CD4-positive, alpha-beta T cell treated with Interleukin-12 subunit alpha and Interleukin-12 subunit beta, for 1 hour (primary cell): Measurements from ENCODE around the gene FOXP2.
"Not testable (repeated sequence)": the region's sequence is repeated elsewhere in the genome, so short reads cannot be mapped to it uniquely, and the experiment has no call there.

ENCODE experiments used
- DNase-seq: peaks from one replicate; pipeline ENCODE4 v3.0.0-alpha.2; 2020

FOXP2 gene

DNA sequence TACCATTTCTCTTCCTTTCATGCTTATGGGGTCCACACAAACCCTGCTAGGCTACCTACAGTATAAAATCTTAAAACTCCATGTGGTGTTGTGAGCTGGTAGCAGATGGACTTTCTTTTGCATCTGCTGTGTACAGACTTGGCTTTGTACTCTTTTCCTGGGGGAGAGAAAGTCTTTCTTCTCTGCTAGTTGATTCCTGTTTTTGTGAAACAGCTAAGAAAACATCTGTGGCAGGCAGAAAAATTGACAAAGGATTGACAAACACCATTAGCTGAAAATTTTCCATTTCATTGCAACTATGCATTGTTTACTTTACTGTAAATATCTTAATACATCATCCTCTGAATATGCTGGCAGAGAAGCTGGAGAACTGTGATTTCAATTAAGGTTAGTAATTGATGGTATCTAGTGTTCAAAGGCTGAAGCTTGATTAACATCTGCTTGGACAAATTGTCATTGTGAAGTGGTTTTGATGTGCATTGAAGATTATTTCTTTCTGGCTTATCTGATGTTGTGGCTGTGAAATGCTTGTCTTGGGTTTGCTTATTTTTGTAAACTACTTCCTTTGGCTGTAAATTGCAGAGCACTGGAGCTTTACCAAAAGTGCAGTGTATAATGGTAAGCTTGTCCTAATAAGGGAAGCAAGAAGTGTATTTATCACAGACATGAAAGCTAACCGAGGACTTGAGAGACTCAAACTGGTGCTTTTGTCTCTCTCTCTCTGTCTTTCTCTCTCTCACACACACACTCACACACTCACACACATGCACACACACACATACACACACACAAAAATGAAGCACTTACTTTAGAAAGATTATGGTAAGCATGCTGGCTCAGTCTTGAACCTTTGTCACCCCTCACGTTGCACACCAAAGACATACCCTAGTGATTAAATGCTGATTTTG lies at the start of gene FOXP2:
Gene FOXP2 (plus strand): TSS at position 660 of the 908 bp plus-strand sequence. CDS start 11,697 bp downstream, outside the sequence.
- no peak for DNase-seq

DNA sequence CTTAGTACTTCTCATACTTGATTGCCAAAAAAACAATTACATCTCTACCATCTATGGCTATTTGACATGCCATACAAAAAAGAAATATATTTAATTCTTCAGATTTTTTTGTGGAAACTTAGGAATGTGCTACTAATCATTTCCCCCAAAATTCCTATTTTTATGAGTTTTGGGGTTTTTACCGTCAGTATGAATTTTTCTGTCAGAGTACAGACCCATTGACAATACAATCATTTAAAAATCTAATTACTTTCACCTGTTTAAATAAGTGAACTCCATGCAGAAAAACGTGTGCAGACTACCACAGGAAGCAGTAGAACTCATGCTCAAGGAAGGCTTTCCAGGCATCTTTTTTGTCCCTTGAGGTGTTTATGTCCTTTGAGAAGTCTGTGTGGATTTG lies 48.8 kb upstream of the FOXP2 start:
- DNase-seq, result no peak

DNA sequence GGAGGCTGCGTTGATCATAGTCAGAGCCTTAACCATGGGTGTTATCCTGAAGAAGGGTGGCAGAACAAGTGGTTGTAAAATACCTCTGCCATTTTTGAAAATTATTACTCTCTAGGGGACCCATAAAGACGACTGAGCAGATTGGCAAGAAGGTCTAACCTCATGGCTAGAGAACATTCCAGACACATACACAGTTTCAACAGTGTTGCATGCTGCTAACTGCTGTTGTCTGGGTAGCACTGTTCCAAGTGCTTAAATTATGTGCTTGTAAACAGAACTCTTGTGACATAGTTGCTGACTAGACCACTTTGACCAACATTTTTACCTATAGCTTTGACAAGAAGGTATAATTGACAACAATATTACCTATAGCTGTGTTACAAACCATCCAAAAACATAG lies 46.1 kb upstream of the FOXP2 start:
- DNase-seq, result no peak

DNA sequence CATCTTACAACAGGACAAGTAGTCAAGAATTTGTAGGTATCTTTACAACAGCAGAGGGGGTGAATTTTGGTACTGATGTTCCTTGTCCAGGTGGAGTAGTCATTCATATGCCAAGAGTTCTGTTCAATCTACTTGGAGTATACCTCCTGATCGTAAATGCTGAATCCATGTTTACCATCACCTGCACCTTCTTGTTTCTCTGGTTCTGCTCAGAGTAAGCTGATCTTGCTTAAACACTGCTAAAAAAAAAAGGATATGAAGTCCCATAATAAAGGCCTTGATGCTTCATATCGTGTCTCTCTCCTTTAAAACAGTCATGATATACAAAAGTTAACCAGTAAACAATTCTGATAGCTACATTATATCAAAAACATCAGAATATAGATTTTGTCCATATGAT lies 45.3 kb upstream of the FOXP2 start:
- no peak for DNase-seq

DNA sequence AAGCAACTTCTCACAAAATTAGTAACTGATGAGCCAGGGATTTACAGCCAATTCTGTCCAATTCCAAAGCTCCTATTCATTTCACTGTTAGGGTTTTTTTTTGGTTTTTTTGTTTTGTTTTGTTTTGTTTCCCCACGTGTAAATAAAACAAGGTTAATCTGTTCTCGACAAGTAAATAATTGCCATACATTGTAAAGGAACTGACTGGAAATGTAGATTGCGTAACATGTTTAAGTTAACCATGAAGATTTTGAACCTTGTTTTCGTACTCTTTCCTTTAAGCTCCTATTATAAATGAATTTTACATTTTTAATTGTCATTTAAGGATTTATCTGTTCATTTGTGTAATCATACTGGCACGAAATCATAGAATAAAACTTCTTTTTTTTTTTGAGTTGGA lies 42.0 kb upstream of the FOXP2 start:
- no peak for DNase-seq

DNA sequence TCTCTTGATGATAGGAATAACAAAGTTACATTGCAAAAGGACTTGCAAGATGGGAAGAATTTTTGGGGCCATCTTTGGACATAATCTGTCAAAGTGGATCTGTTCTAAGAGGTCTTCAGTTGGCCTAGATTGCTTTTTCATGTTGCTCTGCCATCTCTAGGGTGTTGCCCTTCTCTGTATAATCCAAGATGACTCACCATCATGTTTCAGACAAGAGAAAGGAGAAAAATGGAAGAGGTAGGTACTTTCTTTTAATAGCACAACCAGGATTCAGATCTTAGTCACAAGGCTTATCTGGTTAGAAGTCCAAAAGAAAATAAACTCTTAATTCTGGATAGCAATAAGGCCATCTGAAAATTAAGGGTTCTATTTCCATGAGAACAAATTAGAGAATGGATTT lies 38.7 kb upstream of the FOXP2 start:
- no peak for DNase-seq

DNA sequence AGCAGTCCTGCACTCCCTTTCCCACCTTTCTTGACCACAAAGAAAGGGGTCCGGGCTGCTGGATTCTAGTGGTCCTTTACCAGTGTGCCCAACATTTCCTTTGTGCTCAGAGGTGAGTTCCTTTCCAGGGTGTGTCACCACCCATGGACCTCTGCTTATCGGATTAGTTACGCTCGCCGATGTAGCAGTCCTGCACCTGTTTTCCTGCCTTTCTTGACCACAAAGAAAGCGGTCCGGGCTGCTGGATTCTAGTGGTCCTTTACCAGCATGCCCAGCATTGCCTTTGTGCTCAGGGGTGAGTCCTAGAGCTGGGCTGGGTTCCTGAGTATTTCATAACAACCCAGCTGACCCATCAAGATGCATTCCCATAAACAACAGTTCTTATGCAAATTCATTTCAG lies 30.7 kb upstream of the FOXP2 start:
- not testable (repeated sequence) for DNase-seq

DNA sequence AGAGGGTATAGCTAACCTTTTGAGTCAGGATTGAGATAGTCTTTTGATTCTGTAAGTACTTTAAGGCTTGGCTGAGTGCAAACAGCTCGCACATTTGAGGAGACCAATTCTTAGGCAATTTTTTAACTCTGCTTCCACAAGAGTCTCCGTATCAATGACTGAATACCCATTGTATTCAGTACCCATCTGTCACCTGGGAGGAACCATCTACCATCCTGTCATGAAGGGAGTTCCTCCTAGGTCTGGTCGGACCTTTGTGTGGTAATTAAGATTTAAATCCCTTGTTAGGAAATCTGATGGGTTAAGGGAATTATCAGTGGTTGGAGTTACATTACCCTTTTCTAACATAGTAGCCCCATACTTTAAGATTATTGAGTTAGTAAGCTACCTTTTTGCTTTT lies 30.3 kb upstream of the FOXP2 start:
- not testable (repeated sequence) for DNase-seq

DNA sequence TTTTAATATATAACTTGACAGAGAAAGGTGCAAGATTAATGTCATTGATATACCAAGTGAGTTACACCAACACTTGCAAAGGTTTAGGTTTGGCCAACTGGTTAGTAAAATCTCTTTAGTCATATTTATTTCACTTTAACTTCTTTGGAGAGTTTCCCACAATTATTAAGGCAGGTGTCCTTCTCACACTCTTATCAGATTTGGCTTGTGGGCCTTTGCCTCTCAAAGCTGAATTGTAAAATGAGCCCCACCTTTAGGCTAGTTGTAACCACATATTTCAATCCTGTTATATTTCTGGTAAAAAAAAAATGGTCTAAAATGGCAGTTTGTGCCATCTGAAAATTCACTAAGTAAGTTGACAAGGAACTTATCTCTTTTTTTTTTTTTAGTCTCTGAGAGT lies 26.6 kb upstream of the FOXP2 start:
- DNase-seq, result no peak

DNA sequence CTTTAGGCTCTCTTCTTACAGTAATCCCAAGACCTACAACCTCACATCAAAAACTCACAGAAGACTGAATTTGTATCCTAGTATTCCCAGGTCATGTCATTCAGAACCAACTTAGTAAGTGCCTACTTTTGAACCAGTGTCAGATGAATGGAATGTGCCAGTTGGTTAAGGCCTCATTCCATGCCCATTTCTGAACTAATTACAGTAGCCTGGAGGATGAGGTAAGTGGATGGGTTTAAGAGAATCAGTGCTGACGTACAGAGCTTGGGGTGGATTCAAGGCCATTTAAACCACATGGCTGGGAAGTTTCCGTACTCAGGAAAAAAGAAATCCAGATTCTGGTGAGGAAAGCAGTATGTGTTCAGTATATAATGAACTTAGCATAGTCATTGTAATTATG lies 21.9 kb upstream of the FOXP2 start:
- DNase-seq, result no peak

DNA sequence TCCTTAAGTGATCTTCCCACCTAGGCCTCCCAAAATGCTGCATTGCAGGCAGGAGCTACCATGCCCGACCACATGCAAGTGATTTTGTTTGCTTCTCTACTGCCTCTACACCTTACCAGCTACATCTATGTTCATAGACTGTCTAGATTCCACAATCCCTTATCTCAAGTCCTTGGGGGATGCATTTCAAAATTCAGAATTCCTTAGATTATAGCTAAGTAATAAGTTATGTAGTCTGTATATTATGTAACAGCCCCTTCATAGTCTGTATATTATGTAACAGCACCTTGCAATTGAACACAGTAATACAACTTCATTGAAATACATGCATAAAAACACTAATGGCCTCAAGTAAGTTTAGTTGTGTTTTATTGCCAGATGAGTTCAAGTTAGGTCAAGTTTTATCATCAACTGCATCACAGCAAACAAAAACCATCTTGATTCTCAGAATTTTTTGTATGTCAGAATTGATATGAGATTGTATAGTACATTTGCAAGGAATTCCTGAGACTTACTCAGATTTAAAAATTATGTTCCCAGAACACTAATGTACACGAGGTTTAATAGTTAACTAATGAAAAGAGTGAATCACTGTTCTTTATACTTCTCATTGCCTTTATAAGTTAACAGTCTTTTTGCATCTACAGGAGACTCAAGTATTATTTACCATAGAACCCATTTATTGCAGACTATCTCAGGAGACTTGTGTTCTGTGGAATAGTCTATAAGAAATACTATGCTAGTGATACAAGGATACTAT lies 11.6 kb upstream of the FOXP2 start:
- no peak for DNase-seq

DNA sequence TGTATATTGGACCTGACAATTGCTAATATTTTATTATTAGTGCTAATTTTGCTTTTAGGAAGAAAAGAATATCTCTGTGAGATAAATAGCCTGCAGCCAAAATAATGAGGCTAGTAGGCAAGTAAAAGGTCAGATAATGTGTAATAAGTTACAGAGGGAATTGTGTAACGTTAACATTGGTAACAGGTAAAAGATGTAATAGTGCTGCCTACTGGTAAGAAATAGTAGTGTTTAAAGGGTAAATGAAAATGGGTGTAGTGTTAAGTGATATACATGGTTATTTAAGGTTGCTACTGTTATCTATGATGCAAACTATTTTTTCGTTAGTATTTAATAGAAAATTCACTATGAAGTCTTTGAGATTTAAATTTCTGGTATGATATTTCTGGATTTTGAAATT lies 9.2 kb upstream of the FOXP2 start:
- DNase-seq, result no peak

DNA sequence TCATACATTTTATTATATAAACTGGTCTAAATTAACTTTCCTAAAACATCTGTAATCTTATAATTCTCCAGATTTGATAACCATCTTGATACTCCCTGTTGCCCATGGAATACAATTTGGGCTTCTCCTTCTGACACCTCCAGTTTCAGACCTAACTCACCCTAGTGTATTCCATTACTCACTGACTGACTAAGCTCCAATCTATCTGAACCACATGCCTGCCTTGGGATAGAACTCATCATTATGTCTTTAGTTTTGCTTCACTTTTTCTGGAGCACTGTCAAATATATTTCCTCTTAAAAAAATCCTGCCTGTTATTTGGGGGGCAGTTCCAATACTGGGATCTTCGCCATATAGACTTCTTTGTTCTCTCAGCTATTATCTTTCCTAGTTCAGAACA lies 4.9 kb upstream of the FOXP2 start:
- DNase-seq, result no peak

DNA sequence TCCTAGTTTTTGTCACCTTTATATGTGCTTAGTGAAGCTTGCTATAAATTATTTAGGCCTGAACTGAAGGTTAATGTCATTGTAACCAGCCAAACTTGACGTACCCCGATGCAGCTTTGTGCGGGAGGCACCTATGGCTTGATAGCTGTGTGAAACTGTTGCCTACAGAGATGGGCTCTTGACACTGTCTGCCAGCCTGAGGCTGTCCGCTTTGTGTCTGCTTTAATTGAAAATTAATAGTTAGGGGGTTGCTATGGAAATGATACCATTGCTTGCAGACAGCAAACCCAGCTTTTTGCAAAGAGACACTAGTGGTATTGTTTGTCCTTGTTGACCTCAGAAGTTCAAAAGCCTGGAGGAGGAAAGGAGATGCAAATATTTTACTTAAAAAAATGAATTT lies 2.1 kb upstream of the FOXP2 start:
- DNase-seq, result no peak

DNA sequence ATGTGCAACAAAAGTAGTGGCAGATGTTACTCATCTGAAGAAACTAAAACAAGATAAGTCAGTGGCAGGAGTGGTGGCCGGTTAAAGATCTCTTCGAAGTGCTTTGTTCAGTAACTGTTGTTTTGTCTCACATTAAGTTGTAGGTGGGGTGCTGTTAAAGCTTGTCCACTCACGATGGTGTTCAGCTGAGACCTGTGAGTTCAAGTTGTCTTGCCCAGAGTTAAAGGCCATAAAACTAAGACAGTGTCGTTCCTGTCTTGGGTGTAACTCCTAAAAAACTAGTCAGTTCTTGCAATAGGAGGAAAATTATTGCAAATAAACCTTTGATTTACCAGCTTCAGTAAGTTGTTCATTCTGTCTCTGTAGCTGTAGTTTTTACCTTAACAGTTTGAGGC lies 857 bp upstream of the FOXP2 start:
- DNase-seq, result no peak

DNA sequence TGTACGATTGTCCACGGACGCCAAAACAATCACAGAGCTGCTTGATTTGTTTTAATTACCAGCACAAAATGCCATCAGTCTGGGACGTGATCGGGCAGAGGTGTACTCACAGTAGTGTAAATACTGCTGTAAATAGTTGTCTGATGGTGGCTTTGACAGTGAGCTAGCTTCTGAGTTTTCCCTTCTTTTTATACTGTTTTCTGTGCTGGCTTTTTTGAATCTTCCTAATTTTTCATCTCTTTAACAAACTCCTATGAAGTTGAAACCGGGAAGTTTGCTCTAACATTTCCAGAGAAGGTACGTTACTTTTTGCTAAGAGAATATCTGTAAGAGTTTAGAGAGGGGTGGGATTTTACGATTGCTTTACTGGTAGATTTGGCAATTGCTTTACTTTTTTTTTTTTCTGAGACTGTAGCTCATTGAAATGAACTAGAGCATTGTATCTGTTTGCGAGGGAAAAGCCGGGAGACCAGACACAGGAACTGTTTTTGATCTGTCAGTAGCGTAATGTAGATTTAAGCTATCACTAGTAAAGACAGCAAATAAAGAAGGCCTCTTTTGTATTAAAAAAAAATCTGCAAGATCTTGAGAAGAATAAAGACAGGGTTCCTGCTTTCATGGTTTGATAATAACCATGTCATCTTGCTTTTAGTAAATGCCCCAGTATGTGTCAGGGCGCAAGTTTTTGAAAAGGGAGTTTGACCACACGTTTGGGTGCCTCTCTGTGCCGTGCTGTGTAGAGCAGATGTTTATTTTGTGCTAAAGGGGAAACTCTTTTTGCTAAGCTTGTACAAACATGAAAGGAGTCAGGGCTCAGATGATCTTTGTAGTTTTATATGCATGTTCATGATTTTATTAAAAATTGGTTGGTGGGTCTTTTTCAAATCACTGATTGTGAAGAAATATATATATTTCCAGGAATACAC lies 712 bp downstream of the FOXP2 start:
- no peak for DNase-seq

DNA sequence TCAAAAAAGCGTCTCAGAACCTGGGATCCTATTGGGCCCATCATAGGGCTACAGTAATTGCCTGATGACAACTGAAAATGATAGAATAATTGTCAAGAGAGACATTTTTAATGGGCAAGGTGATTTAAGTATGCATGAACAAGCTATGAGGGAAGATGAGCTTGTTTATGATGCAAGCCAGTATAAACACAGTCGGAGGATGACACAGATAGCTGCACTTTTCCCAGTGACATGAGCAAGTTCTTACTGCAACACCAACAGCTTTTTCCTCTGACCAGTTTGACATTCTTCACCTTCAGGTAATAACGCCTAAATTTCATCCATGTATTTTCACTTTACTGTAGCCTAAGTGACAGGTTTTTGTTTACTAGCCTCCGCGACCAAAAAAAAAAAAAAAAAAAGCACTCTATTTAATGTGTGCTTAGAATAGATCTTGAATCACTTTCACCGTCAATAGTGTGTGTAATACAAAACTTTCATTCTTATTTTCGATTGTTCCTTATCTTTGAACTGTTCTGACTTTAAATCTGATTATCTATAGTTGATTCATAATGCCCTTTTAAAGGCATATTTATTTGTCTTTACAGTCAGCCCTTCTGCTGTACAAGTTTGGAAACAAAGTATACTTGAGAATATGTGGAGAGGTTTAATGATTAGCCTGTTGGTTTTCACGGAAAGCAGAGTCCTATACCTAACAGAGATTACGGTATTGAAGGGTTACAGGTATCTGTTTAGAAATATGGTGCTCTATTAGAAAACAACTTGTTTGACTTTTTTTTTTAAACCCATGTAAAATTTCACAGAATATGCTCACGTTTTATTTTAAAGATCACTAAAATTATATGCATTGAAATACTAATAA lies 1.7 kb downstream of the FOXP2 start:
- no peak for DNase-seq

DNA sequence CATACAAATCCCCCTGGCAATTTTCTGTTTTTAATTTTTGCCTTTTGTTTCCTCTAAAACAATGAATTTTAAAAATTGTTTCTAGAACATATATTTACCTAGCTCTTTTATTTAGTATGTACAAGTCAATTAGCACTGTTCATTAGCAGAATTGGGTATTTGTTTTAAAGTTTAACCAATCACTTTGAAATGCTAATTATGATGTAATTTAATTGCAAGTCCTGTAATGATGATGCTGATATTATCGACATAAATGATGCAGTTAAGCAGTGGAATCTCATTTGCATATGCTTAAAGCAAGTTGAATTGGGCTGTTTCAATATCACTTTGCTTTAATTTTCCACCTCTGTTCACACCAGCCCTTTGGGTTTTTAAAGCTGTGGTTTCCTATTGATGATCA lies 2.7 kb downstream of the FOXP2 start:
- no peak for DNase-seq

DNA sequence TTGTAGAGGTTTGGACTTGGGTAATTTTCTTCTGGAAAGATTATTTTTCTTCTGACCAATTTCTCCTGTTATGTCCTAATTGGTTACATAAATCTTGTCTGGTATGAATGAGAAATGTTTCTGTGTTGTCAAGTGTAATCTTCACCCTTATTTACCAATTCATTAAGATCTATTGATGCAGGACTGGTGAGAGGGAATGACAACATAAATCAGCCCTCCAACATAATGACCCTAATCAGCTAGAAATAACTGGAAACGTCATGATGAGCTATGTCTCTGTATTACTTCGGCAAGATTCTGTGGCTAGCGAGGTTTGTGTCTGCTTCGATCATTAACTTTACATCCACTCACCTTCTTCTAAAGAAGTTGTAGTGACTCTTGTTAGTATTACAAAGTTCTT lies 3.5 kb downstream of the FOXP2 start:
- no peak for DNase-seq

DNA sequence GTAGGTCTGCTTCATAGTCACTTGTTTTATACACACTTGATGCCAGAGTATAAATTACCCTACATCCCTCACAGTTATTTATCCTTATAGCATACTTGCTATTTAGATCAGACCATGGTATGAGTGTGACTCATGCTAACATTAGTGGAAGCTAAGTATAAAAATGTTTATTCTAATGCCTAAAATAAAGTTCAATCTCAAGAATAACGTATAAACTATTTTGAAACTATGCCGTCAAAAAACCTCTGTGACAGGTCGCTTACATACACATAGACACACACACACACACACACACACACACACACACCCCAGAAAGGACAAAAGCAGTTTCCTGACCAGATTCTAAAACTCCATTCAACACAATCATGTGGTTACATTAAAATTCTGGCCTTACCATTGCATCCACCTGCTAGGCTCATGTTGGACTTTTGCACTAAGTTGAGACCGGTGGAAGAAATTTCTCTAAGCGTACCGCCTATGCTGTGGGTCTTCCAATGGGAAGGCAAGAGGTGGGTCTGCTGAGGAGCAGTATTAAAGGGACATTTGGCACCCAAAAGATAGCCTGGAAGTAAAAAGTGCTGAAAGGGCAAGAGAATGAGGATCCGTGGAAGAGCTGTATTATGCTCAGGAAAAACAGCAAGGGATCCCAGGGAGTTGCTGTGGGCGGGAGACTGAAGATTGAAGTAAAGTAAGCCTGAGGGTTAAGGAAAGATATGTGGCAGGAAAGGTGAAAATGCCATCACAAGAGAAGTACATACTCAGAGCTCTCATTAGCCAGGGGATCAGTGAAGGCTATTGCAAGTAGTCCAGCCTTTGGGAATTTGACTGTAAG lies 5.0 kb downstream of the FOXP2 start:
- DNase-seq, result no peak
